ENCODE measurements around the gene TPGS1.

The TPGS1 gene, protein sequence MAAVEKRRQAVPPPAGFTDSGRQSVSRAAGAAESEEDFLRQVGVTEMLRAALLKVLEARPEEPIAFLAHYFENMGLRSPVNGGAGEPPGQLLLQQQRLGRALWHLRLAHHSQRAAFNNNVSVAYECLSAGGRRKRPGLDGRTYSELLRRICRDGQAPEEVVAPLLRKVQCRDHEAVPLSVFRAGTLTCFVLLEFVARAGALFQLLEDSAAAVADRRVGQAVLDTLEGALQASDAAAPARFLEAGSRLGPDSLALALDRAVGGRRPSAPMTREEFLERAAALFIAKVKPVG

DNA sequence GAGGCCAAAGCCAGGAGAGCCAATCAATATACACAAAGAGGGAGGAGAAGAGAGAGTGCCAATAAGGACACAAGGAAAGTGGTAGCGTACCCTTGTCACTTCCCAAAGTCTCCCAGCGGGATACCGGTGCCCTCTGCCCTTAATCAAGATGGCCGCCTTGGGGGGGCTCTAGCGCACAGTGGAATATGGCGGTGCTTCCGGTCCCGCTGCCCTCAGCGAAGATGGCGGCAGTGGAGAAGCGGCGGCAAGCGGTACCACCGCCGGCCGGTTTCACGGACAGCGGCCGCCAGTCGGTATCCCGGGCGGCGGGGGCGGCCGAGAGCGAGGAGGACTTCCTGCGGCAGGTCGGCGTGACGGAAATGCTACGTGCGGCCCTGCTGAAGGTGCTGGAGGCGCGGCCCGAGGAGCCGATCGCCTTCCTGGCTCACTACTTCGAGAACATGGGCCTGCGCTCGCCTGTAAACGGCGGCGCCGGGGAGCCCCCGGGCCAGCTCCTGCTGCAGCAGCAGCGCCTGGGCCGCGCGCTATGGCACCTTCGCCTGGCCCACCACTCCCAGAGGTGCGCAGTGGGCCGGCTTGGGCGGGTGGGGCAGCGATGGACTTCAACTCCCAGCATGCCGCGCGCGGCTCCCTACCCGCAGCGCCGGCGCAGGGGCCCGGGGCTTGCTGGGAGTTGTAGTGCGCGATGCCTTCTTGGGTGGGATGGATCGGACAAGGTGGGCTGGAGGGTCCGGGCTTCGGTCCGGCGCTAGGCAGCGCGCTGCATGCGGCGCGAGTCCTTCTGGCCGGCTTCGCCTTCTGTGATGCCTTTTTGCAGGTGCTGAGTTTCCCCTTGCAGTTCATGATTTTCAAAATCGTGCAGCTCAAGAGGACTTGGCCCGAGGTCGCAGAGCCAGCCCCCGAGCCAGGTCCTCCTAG is at the start of gene TPGS1:
Gene TPGS1 (plus strand): TSS at position 212 of the 918 bp plus-strand sequence. CDS start 10 bp downstream, at position 222.
- peak; percentile 69 for DNase-seq (ENCODE audit: low spot score)

DNA sequence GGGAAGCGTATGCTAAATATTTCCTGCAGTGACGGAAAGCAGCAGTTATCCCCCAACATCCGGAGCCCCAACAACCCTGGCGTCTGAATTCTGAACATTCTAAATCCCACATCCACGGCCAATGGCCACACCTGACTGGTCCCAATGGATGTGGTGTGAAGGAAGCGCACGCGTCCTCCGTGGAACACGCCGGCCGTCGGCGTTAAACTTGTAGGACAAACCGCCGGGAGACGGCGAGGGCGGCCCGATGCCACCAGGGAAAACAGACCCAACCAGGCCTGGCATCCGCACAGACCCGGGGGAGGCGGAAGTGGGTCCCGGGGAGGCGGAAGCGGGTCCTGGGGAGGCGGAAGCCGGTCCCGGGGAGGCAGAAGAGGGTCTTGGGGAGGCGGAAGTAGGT is 49.7 kb upstream of the TPGS1 start:
- DNase-seq (ENCODE audit: low spot score): no peak

DNA sequence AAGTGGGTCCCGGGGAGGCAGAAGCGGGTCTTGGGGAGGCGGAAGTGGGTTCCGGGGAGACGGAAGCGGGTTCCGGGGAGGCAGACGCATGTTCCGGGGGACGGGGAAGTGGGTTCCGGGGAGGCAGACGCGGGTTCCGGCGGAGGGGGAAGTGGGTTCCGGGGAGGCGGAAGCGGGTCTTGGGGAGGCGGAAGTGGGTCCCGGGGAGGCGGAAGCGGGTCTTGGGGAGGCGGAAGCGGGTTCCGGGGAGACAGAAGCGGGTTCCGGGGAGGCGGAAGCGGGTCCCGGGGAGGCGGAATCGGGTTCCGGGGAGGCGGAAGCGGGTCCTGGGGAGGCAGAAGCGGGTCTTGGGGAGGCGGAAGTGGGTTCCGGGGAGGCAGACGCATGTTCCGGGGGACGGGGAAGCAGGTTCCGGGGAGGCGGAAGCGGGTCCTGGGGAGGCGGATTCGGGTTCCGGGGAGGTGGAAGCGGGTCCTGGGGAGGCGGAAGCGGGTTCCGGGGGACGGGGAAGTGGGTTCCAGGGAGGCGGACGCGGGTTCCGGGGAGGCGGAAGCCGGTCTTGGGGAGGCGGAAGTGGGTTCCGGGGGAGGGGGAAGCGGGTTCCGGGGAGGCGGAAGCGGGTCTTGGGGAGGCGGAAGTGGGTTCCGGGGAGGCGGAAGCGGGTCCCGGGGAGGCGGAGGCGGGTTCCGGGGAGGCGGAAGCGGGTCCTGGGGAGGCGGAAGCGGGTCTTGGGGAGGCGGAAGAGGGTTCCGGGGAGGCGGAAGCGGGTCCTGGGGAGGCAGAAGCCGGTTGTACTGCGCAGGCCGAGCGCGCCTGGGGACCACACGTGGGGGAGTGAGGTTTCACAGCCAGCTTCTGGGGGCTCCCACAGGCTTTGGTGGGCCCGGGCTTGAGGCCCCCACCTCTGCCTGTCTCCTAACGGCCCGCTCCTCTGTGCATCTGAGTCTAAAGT is 48.9 kb upstream of the TPGS1 start:
- no peak for DNase-seq (ENCODE audit: low spot score)

DNA sequence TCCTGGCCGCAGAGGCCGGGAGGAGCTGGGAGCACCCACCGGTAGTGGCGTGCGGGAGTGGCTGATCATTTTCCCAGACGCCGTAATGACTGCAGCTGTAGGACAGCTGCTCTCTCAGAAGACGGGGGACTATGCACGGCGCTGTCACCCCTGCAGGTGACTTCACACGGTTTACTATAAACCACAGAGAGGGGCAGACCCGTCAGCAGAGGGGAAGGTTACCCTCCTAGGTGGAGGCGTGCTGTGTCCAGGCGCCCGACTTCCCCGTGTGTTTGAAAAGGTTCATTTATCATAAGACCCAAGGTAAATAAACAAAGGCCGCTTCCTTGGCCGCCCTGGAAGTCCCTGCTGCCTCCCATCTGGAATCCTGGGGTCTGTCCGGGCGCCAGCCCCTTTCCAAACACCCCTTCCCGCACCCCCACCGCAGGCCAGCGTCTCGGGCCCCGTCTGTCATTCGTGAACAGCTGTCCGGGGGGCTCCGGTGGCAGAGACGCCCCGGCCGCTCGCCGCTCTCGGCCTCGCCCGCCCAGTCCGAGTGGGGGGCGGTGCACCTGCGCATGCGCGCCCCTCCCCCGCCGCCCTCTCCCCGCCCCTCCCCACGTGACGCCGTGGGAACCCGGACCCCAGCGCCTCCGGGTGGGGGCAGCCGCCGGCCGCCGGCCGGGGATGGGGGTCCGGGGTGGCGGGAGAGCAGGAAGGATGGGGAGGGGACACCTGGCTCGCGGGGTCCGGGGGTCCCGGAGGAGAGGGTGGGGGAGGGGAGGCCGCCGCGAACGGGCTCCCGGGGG is 47.4 kb upstream of the TPGS1 start:
- no peak for DNase-seq (ENCODE audit: low spot score)

DNA sequence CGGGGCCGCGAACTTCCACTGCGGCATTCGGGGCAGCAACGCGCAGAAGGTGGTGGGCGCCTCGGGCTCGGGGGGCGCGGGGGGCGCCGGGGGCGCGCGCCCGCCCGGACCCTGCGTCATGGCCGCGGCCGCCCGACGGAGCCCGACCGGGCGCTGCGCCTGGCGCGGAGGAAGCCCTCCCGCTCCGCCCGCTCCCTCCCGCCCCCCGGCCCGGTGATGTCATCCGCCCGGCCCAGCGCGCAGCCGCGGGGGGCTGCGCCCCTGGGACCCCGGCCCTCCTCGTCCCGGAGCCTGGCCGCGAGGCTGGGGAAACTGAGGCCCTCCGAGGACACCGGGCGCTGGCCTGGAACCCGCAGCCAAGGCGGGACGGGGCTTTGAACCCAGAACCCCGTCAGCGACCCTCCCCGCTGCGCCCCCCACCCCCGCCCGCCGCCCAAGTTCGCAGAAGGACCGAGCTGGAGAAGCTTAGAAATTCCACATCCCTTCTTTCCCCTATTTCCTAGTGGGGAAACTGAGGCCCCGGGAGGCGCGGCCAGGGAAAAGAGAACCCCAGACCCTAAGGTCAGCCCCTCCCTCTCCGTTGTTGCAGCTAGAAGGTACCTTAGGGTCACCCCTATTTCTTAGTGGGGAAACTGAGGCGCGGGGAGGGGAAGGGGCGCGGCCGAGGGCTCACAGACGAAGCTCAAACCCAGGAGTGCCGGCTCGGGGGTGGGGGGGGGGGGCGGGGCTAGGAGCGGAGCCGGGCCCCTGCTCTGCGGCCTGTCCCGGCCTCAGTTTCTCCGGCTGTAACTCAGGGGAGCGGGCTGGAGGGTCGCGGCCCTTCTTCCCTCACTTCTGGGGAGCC is 46.2 kb upstream of the TPGS1 start, which contains the start of gene SHC2:
Gene SHC2 (minus strand): TSS at position 157 of the 844 bp plus-strand sequence. CDS start 37 bp downstream, at position 120.
- DNase-seq (ENCODE audit: low spot score): no peak

DNA sequence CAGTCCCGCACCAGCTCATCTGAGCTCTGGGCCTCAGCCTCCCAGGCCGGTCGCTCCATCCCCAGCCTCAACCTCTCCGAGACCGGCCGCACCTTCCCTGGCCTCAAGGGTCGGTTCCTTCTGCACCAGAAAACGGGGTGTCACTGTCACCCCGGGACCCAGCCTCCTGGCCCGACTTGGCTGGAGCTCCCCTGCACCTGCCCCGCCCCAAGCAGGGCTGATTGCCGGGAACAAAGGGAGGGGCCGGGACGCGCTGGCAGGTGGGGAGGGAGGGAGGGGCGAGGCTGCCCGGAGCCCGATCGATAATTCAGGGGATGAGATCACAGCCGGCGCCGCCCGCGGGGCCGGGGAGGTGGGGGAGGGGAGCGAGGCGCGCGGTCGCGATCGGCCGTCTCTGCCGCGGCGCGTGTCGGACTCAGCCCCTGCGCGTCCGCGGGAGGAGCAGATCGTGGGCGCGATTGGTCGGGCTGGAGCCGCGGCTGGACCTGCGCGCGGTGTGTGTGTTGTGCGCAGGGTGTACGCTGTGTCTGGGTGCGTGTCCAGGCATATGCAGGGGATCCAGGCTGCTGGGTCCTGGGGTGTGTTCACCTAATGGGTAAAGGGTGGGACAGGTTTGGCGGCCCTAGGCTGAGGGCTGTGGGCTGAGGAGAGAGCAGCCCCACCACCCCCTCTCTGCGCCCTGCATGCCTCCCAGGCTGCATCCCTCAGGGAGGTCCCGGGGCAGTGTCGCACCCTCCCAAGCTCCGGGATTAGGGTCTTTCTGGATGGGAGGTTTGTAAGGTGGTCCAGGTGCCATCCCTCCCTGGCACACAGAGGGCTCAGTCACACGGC is 45.4 kb upstream of the TPGS1 start:
- DNase-seq (ENCODE audit: low spot score): no peak

DNA sequence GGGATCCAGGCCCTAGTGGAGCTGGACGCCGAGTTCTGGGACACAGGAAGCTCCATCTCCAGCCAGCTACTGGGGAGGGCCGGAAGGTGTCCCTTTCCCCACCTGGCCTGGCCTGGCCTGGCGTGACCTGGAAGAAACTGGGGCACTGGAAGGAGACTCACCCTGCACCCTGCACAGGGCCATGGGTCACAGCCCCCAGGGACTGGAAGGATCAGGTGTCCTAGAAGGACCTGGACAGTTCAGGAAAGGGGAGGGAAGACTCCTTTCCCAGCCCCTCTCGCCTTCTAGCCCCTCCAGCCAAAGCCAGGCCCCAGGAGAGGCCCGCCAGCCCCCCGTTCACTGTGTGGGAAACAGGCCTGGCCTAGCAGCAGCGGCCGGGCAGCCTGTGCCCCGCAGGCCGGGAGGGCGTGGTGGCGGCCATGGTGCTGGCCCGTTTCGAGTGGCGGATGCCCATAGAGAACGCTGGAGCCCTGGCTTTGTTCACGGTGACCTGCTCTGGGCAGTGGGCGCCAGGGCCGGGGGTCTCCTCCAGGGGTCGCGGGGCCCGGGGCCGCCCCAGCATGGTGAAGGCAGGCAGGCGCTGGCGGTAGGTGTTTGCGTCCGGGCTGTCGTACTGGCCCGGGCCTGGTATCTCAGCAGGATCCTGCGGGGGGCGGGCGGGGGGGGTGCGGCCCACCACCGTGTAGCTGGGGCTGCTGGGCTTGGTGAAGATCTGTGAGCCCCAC is 43.7 kb upstream of the TPGS1 start:
- DNase-seq (ENCODE audit: low spot score): no peak

DNA sequence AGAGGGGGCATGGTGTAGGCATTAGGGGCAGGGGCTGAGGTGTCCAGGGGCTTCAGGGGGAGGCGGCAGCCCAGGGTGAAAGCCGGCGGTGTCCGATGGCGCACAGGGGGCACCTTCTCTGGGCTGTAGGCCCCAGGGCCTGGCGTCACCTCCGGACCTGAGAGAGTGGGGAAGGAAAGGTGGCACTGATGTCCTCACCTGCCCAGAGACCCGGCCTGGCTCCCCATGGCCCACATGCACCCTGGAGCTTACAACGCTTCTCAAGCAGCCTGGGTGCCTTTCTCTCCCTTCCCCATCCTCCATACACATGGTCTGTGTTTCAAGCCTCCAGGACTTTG is 43.1 kb upstream of the TPGS1 start:
- DNase-seq (ENCODE audit: low spot score): no peak

DNA sequence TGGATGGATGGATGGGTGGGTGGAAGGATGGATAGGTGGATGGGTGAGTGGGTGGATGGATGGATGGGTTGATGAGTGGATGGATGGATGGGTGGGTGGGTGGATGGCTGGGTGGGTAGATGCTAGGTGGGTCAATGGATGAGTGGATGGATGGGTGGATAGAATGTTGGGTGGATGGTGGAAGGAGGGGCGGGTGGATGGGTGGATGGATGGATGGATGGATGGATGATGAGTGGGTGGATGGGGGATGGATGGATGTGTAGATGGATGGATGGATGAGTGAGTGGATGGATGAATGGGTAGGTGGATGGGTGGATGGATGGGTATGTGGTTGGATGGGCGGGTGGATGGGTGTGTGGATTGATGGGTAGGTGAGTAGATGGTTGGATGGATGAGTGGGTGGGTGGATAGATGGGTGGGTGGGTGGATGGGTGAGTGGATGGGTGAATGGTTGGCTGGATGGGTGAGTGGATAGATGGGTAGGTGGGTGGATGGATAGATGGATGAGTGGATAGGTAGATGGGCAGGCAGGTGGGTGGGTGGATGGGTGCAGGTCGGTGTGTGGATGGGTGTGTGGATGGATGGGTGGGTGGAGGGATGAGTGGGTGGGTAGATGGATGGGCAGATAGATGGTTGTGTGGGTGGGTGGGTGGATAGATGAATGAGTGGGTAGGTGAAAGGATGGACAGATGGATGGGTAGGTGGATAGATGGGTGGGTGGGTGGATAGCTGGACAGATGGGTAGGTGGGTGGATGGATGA is 42.1 kb upstream of the TPGS1 start:
- DNase-seq (ENCODE audit: low spot score): no peak

DNA sequence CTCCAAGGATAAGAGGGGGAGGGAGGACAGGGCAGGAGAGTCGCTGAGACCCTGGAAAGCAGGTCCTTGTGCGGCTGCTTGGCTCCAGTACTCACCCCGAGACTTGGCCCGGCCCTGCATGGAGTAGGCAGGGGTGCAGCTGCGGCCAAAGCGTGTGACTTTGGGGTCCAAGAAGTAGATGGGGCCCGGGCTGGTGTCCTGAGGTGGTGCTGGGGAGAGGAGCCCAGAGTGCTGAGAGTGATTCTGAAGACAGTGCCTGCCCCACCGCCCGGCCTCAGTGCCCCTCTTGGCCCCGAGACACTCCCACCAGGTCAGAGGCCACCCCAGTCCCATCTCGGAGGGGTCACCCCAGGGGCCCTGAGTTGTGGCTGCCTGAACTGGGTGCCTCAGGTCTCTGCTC is 39.7 kb upstream of the TPGS1 start:
- DNase-seq (ENCODE audit: low spot score): no peak

DNA sequence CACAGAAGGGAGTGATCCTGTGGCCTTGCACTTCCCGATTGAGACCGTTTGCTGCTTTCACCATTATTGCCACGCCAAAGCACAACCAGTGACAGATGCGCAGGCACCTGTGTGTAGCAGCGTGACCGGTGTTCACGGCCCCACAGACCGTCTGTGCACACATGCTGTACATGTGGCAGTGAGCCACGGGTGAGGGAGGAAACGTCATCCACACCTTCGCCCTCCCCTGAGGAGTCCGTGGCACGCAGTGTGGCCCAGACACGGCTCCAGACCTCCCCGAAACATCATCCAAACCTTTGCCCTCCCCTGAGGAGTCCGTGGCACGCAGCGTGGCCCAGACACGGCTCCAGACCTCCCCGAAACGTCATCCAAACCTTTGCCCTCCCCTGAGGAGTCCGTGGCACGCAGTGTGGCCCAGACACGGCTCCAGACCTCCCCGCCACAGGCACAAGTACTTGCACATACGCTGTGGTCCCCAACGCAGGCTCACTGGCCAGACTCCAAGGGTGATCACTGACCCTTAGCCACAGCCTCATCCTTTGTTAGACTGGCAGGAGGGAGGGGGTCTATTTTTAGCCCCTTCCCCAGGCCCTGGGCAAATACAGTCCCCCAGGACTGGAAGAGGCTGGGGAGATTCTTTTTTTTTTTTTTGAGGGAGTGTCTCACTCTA is 38.6 kb upstream of the TPGS1 start:
- no peak for DNase-seq (ENCODE audit: low spot score)

DNA sequence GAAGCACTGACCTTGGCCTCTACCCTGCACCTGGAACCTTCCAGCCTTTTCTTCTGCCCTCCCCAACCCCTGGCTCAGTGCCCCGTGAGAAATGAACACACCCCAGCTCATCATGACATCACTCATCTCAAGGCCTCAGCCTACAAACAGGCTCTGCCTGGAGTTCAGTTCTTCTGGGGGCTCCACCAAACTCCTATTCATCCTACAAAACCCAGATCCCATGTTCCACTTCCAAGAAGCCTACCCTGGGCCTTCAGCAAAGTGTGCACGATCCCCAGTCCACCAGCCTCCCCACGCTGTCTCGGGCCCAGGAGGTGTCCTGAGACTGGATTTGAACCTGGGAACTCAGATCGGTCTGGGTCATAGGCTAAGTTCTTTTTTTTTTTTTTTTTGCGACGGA is 37.5 kb upstream of the TPGS1 start:
- no peak for DNase-seq (ENCODE audit: low spot score)

DNA sequence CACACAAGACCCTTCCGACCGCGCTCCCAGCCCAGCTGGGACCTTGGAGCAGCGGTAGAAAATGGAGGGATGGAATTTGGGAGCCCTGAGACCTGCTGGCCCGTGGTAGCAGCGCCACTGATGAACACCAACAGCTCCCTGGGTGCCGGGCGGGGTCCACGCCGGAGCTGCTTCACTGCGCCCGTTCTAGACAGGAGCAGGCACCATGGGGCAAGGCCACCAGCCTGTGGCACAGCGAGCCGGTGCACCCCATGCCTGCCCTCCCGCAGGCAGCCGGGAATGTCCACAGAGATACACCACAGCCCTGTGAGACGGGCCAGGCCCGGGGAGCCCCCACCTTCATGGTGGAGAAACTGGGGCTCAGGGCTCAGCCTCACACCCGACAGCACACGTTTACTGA is 36.6 kb upstream of the TPGS1 start:
- DNase-seq (ENCODE audit: low spot score): no peak

DNA sequence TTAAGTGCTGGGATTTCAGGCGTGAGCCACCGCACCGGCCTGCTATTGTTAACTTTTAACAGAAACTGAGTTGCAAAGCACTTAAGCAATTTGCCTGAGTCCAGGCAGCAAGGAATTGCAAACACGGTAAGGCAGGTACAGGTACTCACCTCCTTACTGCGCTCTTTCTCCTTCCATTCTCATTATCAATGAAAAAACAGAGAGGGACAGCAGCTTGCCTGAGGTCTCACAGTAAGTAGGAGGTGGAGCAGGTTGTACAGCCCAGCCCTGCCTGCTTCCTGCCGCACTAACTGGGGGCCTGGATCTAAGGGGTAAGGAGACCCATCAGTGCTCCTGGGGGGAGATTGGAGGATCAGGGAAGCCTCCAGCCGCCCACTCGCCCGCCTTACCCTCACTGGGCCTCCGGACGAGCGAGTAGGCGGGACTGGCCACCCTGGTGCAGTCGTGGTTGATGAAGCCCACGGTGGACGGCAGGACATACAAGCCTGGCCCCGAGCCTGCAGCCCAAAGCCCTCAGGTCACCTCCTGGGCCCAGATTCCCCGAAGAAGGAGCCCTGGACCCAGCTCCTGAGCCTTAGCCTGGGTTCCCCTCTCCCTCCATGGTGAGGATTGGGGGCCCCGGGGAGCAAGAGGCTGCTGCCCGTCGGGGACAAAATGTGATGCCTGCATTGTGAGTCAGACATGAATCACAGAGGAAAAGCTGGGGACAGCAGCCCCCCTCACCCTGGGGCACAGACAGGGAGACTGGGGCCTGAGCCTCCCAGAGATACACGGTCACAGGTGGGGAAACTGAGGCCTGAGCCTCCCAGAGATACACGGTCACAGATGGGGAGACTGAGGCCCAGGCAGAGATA is 35.1 kb upstream of the TPGS1 start:
- DNase-seq (ENCODE audit: low spot score): no peak

DNA sequence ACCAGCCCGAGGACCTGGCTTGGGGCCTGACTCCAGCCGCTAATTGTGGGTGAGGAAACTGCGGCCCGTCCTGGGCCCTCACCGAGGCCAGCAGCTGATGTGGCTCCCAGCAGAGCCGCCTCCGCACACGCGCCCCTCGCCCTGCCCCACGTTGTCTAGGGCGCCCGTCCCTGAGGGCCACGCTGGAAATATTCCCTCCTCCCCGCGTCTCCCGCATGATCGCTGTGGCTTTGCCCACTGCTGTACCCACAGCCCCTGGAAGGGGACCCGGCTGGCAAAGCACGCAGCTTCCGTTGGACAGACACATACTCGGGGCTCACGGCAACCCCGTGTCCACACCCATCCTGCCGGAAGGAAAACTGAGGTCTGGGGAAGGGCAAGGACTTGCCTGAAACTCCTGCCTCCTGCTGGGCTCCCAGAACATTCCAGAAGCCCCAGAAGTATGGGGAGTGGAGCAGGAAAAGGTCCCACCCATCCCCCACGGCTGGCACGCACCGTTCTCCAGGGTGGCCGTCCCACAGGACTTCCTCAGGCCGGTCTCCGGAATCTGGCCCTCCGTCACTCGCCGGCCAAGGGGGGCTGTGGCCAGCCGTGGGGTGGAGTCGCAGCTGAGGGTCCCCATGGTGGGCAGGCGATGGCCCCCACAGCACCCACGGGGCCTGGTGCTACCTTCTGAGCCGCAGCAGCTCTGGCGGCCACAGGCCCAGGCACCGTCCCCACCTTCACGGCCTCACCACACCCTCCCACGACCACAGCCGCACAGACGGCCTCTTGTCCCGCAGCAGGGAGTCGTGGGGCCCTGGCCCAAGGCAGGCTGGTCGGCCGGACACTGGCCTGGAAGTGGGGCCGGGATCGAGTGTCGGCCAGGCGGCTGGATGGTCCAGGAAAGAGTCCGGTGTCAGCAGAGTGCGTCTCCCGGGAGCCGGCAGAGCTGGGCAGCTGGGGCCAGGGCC is 32.9 kb upstream of the TPGS1 start:
- DNase-seq (ENCODE audit: low spot score): no peak
